Kidney epithelial cell (primary cell): ENCODE results near the gene DET1. TPM values are rescaled to one million over a fixed set of nuclear protein-coding genes. Genes with fewer than 3 reads are reported as not detected.

Experiments
- DNase-seq: peaks from one replicate; pipeline ENCODE4 v3.0.0-alpha.2; 2010; ENCODE audit warnings: low read depth
- H3K27me3 ChIP-seq: 2 replicates; pipeline ENCODE4 v1.6.0; 2011; ENCODE audit warnings: low read length; ENCODE audit not compliant: control insufficient read depth, insufficient read depth
- H3K36me3 ChIP-seq: 2 replicates; pipeline ENCODE4 v1.5.1; 2011; ENCODE audit warnings: low read length; ENCODE audit not compliant: control insufficient read depth, insufficient read depth
- H3K4me3 ChIP-seq: 2 replicates; pipeline ENCODE4 v1.5.1; 2011; ENCODE audit warnings: low read depth, mild to moderate bottlenecking, control low read depth, low read length
- CTCF ChIP-seq: IDR thresholded peaks from 2 replicates; pipeline ENCODE4 v1.5.1; 2011; ENCODE audit warnings: mild to moderate bottlenecking, moderate library complexity, low read length, control low read depth, inconsistent platforms; ENCODE audit not compliant: insufficient read depth, poor library complexity, severe bottlenecking
- total RNA-seq: library from RNA; depleted of rRNA; stranded (reverse); fragments of >200 nt; gene quantifications from 2 replicates; pipeline ENCODE4 v1.2.3, GENCODE V29; 2015

DET1 gene
- total RNA-seq, 1 donor from 2014 or later, result 6.0 TPM

- Histone ChIP-seq H3K27me3 (no peaks in the 10 kb centered on the region), H3K36me3 (no peaks in the 10 kb centered on the region), H3K4me3 (no peak overlapping the region)
- DNase-seq, result no peak
- TF ChIP-seq CTCF, result no peak
These were observed 35.3 kb downstream of the DET1 start for GRCh38 chr15:88511161-88511560.

GRCh38 chr15:88509964-88510363 is 36.5 kb downstream of the DET1 start:
- Histone ChIP-seq H3K27me3 (no peaks in the 10 kb centered on the region), H3K4me3 (no peak overlapping the region), H3K36me3 (no peaks in the 10 kb centered on the region)
- no peak for TF ChIP-seq CTCF
- DNase-seq, result no peak

- no peak for TF ChIP-seq CTCF
- DNase-seq, result no peak
- no peaks in the 10 kb centered on the region for H3K36me3 ChIP-seq
- no peaks in the 10 kb centered on the region for H3K27me3 ChIP-seq
- H3K4me3 ChIP-seq, result no peak overlapping the region
These were observed 37.2 kb downstream of the DET1 start for GRCh38 chr15:88509321-88509720.

GRCh38 chr15:88506628-88507027 is 39.9 kb downstream of the DET1 start:
- TF ChIP-seq CTCF, result no peak
- H3K4me3 ChIP-seq, result no peak overlapping the region
- H3K27me3 ChIP-seq, result no peaks in the 10 kb centered on the region
- no peaks in the 10 kb centered on the region for H3K36me3 ChIP-seq
- no peak for DNase-seq

- no peak for DNase-seq
- H3K4me3 ChIP-seq, result no peak overlapping the region
- no peak for TF ChIP-seq CTCF
- H3K36me3 ChIP-seq, result no peaks in the 10 kb centered on the region
- no peaks in the 10 kb centered on the region for H3K27me3 ChIP-seq
These were observed 40.8 kb downstream of the DET1 start for GRCh38 chr15:88505721-88506120.

- TF ChIP-seq CTCF, result no peak
- DNase-seq, result no peak
- no peak overlapping the region for H3K4me3 ChIP-seq
- H3K36me3 ChIP-seq, result no peaks in the 10 kb centered on the region
- no peaks in the 10 kb centered on the region for H3K27me3 ChIP-seq
These were observed 42.0 kb downstream of the DET1 start for GRCh38 chr15:88504445-88504844.
